Fibroblast of pulmonary artery (primary cell): ENCODE data around the gene SERTAD2.

Experiments
- DNase-seq: peaks from one replicate; pipeline ENCODE4 v3.0.0-alpha.2; 2010; ENCODE audit warnings: low read depth
- H3K4me3 ChIP-seq: replicated peaks from 2 replicates; pipeline ENCODE4 v1.5.1; 2011; ENCODE audit warnings: low read depth, mild to moderate bottlenecking, control low read depth, low read length, moderate library complexity
- TF ChIP-seq, protein P1 (sequence below): IDR thresholded peaks from 2 replicates; pipeline ENCODE4 v1.5.1; 2011; ENCODE audit warnings: mild to moderate bottlenecking, control low read depth, low read length, inconsistent platforms; ENCODE audit errors: missing control alignments

The SERTAD2 gene

GRCh38 chr2:64655873-64656272 is 2.2 kb upstream of the SERTAD2 start:
- no peak for DNase-seq
- TF ChIP-seq, protein P1, sequence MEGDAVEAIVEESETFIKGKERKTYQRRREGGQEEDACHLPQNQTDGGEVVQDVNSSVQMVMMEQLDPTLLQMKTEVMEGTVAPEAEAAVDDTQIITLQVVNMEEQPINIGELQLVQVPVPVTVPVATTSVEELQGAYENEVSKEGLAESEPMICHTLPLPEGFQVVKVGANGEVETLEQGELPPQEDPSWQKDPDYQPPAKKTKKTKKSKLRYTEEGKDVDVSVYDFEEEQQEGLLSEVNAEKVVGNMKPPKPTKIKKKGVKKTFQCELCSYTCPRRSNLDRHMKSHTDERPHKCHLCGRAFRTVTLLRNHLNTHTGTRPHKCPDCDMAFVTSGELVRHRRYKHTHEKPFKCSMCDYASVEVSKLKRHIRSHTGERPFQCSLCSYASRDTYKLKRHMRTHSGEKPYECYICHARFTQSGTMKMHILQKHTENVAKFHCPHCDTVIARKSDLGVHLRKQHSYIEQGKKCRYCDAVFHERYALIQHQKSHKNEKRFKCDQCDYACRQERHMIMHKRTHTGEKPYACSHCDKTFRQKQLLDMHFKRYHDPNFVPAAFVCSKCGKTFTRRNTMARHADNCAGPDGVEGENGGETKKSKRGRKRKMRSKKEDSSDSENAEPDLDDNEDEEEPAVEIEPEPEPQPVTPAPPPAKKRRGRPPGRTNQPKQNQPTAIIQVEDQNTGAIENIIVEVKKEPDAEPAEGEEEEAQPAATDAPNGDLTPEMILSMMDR = no peak

GRCh38 chr2:64655018-64655664 is 1.4 kb upstream of the SERTAD2 start:
- peak; percentile 38 for DNase-seq
- peak overlapping the region; percentile 71 for H3K4me3 ChIP-seq
- TF ChIP-seq, protein P1 = peak; percentile 43

More at GRCh38 chr2:64655873-64656272, 2.2 kb upstream of the SERTAD2 start:
- no peak overlapping the region for H3K4me3 ChIP-seq

DNA sequence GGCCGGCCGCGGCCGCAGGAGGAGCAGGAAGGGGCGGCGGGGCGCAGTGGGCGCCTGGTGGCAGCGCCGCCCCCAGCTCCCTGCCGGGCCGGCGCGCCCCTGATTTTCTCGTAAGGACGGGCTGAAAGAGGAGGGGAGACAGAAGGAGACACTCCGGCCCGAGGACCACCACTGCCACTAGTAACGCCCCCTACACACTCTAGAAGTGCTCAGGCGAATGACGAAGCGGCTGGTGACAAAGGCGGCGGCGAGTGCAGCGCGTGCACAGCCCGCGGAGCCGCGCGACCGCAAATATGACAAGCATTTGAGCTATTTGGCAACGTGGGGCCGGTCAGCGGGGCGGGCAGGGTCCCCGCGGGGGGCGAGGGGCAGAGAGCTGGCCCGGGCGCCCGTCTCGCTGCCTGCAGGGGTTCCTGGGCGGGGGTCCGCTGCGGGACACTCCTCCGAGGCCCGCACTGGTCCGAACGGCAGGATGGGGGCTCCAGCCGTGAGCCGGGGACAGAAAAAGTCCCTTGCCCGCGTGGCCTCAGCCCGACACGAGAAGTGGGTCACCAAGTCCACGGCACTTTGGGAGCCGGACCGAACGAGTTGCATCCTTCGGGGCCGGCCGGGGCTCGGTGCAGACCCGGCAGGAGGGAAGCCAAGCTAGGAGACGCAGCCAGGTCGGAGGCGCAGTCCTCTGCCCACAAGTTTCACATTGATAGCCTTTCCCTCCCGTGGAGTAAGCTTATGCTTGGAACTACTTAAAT is 524 bp upstream of the SERTAD2 start:
- TF ChIP-seq, protein P1 = no peak
- peak overlapping the region; percentile 71 for H3K4me3 ChIP-seq
- DNase-seq = peak; percentile 86

- TF ChIP-seq, protein P1 = no peak
- DNase-seq = peak; percentile 69
- H3K4me3 ChIP-seq = peak overlapping the region; percentile 81
These were observed 1.2 kb downstream of the SERTAD2 start for GRCh38 chr2:64652231-64653108.

DNA sequence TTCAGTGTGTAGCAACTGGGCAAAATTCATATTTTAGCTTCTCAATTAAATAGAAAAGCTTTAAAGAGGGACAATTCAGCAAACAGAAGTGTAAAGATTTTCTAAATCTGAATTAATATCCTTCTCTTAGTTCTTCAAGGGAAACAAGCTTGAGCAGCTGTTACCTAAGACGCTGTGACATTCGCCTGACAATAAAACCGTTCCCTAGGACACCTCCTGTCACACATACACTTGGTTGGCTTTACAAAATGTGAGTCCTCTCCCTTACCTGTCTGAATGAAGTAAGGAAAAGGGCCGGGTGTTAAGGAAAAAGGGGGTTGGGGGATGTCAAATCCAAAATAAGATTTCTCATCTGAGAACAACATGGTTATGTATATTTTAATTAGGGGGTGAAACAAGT is 2.1 kb downstream of the SERTAD2 start:
- no peak for DNase-seq
- H3K4me3 ChIP-seq = peak overlapping the region; percentile 81
- TF ChIP-seq, protein P1 = no peak

- DNase-seq = no peak
- H3K4me3 ChIP-seq = no peak overlapping the region
- TF ChIP-seq, protein P1 = no peak
These were observed 2.9 kb downstream of the SERTAD2 start for GRCh38 chr2:64650722-64651338.
